HG03103 (cell line): ENCODE data around the gene LUZP2.

Source experiments
- ATAC-seq: cut with Tn5 transposase; IDR thresholded peaks from one replicate; pipeline ENCODE4 v1.9.1; 2021; ENCODE audit warnings: low read depth; ENCODE audit not compliant: unreplicated experiment

Gene LUZP2

GRCh38 chr11:24559315-24559714 lies 62.5 kb downstream of the LUZP2 start:
- ATAC-seq = no peak

- ATAC-seq = no peak
These were observed 63.5 kb downstream of the LUZP2 start for GRCh38 chr11:24560324-24560723.

- ATAC-seq = no peak
These were observed 70.5 kb downstream of the LUZP2 start for GRCh38 chr11:24567380-24567779.

- ATAC-seq = no peak
These were observed 75.5 kb downstream of the LUZP2 start for GRCh38 chr11:24572376-24572775.

GRCh38 chr11:24574461-24574860 lies 77.6 kb downstream of the LUZP2 start:
- no peak for ATAC-seq

GRCh38 chr11:24575392-24575791 lies 78.5 kb downstream of the LUZP2 start:
- no peak for ATAC-seq

- no peak for ATAC-seq
These were observed 88.3 kb downstream of the LUZP2 start for GRCh38 chr11:24585192-24585591.

- ATAC-seq = no peak
These were observed 90.8 kb downstream of the LUZP2 start for GRCh38 chr11:24587635-24588034.

GRCh38 chr11:24588081-24588480 lies 91.2 kb downstream of the LUZP2 start:
- ATAC-seq = no peak

GRCh38 chr11:24589064-24589463 lies 92.2 kb downstream of the LUZP2 start:
- no peak for ATAC-seq

GRCh38 chr11:24591283-24591682 lies 94.4 kb downstream of the LUZP2 start:
- ATAC-seq = no peak

GRCh38 chr11:24592360-24592759 lies 95.5 kb downstream of the LUZP2 start:
- ATAC-seq = no peak

GRCh38 chr11:24593332-24593731 lies 96.5 kb downstream of the LUZP2 start:
- no peak for ATAC-seq

- no peak for ATAC-seq
These were observed 97.5 kb downstream of the LUZP2 start for GRCh38 chr11:24594401-24594800.

GRCh38 chr11:24598641-24599040 lies 101.8 kb downstream of the LUZP2 start:
- no peak for ATAC-seq

- no peak for ATAC-seq
These were observed 112.6 kb downstream of the LUZP2 start for GRCh38 chr11:24609192-24610119.

- no peak for ATAC-seq
These were observed 118.8 kb downstream of the LUZP2 start for GRCh38 chr11:24615451-24616160.

- no peak for ATAC-seq
These were observed 121.0 kb downstream of the LUZP2 start for GRCh38 chr11:24617856-24618255.

- no peak for ATAC-seq
These were observed 123.0 kb downstream of the LUZP2 start for GRCh38 chr11:24619900-24620299.

GRCh38 chr11:24622262-24622661 lies 125.4 kb downstream of the LUZP2 start:
- no peak for ATAC-seq

GRCh38 chr11:24623121-24623520 lies 126.3 kb downstream of the LUZP2 start:
- ATAC-seq = no peak

- ATAC-seq = no peak
These were observed 127.6 kb downstream of the LUZP2 start for GRCh38 chr11:24624432-24624831.
